HG02884 (cell line): ENCODE results near the gene TK1.
"Not testable (repeated sequence)": the region's sequence is repeated elsewhere in the genome, so short reads cannot be mapped to it uniquely, and the experiment has no call there.

Source experiments
- ATAC-seq: cut with Tn5 transposase; IDR thresholded peaks from one replicate; pipeline ENCODE4 v1.9.1; 2021; ENCODE audit warnings: mild to moderate bottlenecking, moderate library complexity; ENCODE audit not compliant: unreplicated experiment

The TK1 gene

GRCh38 chr17:78154903-78155811, 31.7 kb downstream of the TK1 start:
- peak; percentile 40 for ATAC-seq

- no peak for ATAC-seq
Observed at GRCh38 chr17:78151514-78152008, 35.3 kb downstream of the TK1 start.

GRCh38 chr17:78148286-78149016, 38.4 kb downstream of the TK1 start:
- no peak for ATAC-seq

GRCh38 chr17:78147315-78147998, 39.4 kb downstream of the TK1 start:
- no peak for ATAC-seq

GRCh38 chr17:78146881-78147280, 40.0 kb downstream of the TK1 start:
- no peak for ATAC-seq

- no peak for ATAC-seq
Observed at GRCh38 chr17:78146471-78146869, 40.4 kb downstream of the TK1 start.

GRCh38 chr17:78144736-78145641, 41.9 kb downstream of the TK1 start:
- ATAC-seq: no peak

GRCh38 chr17:78144147-78144719, 42.6 kb downstream of the TK1 start:
- ATAC-seq: no peak

GRCh38 chr17:78143214-78144146, 43.4 kb downstream of the TK1 start:
- no peak for ATAC-seq

GRCh38 chr17:78142119-78142861, 44.6 kb downstream of the TK1 start:
- ATAC-seq: no peak

GRCh38 chr17:78141437-78142118, 45.3 kb downstream of the TK1 start:
- ATAC-seq: no peak

GRCh38 chr17:78140169-78141051, 46.4 kb downstream of the TK1 start:
- ATAC-seq: peak; percentile 59

- not testable (repeated sequence) for ATAC-seq
Observed at GRCh38 chr17:78139861-78140168, 47.0 kb downstream of the TK1 start.

GRCh38 chr17:78138204-78139060, 48.4 kb downstream of the TK1 start:
- no peak for ATAC-seq

GRCh38 chr17:78137392-78138203, 49.3 kb downstream of the TK1 start:
- no peak for ATAC-seq
